Testis (tissue), 2 donors: Measurements from ENCODE around the gene TSEN2.

Source experiments
- POLR2A ChIP-seq: fragments of 450-650 bp; IDR thresholded peaks from one replicate; pipeline ENCODE4 v1.6.1; 2017; ENCODE audit warnings: antibody characterized with exemption, mild to moderate bottlenecking, moderate library complexity
- TF ChIP-seq, protein P1 (sequence below), 3 experiments: fragments of 450-650 bp in 2 of 3; fragments of 200-600 bp in 1 of 3; sonication (generic) in 1 of 3; IDR thresholded peaks; one replicate each; pipeline ENCODE4 v1.5.1; 2016 to 2019; ENCODE audit warnings: antibody characterized with exemption in 3 of 3, mild to moderate bottlenecking in 2 of 3, moderate library complexity in 1 of 3

DNA sequence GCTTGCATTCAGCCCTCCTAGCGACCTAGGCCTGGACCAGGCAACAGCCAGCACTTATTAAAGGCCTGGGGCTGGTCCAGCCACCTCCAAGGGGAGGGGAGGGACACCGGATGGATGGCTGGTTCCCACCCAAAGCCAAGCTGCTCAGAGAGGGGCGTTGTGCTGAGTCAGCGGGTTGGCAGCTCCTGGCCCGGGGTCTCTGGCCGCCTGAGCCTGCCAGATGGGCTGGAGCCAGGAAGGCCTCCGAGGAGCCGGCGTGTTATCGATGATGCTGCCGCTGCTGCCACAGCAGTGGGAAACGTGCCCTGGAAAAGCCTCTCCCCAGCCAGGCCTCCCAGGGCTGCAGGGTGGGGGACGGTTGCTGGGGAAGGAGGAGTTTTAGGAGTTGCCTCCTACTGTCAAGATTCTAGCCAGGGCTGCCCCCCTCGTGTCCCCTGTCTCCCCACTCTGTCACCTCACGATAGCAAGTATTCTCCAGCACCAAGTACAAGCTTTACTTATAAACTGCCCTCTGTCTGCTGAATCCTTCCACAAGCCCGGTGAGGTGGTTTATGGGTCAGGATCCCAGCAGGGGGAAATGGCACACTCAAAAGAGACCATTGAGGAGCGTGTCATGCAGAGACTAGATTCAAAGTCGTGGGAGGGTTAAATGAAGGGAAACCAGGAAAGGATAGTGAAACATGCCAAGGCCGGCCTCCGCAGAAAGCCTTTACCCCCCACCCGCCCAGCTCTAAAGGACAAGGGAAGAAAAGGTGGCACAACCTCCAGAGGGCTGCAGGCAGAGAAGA lies 43.2 kb upstream of the TSEN2 start:
- no peak for TF ChIP-seq POLR2A
- TF ChIP-seq, protein P1, sequence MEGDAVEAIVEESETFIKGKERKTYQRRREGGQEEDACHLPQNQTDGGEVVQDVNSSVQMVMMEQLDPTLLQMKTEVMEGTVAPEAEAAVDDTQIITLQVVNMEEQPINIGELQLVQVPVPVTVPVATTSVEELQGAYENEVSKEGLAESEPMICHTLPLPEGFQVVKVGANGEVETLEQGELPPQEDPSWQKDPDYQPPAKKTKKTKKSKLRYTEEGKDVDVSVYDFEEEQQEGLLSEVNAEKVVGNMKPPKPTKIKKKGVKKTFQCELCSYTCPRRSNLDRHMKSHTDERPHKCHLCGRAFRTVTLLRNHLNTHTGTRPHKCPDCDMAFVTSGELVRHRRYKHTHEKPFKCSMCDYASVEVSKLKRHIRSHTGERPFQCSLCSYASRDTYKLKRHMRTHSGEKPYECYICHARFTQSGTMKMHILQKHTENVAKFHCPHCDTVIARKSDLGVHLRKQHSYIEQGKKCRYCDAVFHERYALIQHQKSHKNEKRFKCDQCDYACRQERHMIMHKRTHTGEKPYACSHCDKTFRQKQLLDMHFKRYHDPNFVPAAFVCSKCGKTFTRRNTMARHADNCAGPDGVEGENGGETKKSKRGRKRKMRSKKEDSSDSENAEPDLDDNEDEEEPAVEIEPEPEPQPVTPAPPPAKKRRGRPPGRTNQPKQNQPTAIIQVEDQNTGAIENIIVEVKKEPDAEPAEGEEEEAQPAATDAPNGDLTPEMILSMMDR (IDR thresholded peaks at IDR 0.05) = no peak
